GM23338 (cell line): ENCODE measurements around the gene CLN6.

Experiments used
- ETS1 ChIP-seq: IDR thresholded peaks from 2 replicates; pipeline ENCODE4 v1.6.1; 2016; ENCODE audit warnings: antibody characterized with exemption
- EZH2phosphoT487 ChIP-seq: fragments of 200-600 bp; sonication (generic); IDR thresholded peaks from one replicate; pipeline ENCODE4 v1.8.1; 2018; ENCODE audit warnings: antibody characterized with exemption; ENCODE audit not compliant: unreplicated experiment
- JUNB ChIP-seq: IDR thresholded peaks from one replicate; pipeline ENCODE4 v1.6.1; 2016; ENCODE audit warnings: antibody characterized with exemption; ENCODE audit not compliant: unreplicated experiment
- POLR2AphosphoS5 ChIP-seq: IDR thresholded peaks from 2 replicates; pipeline ENCODE4 v1.6.1; 2016; ENCODE audit warnings: antibody characterized with exemption, low read depth
- STAT1 ChIP-seq: IDR thresholded peaks from one replicate; pipeline ENCODE4 v1.6.1; 2016; ENCODE audit warnings: antibody characterized with exemption; ENCODE audit not compliant: unreplicated experiment
- TF ChIP-seq, protein P1 (sequence below), 2 experiments: fragments of 200-600 bp in 1 of 2; sonication (generic) in 1 of 2; conservative IDR thresholded peaks; 2 replicates each; pipeline versions ENCODE4 v1.5.1 to v1.6.1; 2016 to 2017; ENCODE audit warnings: antibody characterized with exemption in 2 of 2, low read depth in 2 of 2, mild to moderate bottlenecking in 2 of 2, moderate library complexity in 1 of 2

DNA sequence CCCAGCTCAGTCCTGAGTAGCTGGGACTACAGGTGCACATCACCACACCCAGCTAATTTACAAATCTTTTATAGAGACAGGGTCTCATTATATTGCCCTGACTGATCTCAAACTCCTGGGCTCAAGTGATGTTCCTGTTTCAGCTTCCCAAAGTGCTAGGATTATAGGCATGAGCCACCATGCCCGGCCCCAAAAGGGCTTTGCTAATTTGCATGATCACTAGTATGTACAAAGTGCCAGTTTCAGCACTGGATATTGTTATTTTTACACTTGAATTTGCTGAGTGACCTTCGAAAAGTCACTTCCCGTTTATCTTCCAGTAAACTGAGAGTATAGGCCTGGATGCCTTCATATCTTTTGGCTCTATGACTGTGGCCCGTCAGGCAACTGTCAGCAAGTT, 12.2 kb downstream of the CLN6 start:
- TF ChIP-seq, protein P1, sequence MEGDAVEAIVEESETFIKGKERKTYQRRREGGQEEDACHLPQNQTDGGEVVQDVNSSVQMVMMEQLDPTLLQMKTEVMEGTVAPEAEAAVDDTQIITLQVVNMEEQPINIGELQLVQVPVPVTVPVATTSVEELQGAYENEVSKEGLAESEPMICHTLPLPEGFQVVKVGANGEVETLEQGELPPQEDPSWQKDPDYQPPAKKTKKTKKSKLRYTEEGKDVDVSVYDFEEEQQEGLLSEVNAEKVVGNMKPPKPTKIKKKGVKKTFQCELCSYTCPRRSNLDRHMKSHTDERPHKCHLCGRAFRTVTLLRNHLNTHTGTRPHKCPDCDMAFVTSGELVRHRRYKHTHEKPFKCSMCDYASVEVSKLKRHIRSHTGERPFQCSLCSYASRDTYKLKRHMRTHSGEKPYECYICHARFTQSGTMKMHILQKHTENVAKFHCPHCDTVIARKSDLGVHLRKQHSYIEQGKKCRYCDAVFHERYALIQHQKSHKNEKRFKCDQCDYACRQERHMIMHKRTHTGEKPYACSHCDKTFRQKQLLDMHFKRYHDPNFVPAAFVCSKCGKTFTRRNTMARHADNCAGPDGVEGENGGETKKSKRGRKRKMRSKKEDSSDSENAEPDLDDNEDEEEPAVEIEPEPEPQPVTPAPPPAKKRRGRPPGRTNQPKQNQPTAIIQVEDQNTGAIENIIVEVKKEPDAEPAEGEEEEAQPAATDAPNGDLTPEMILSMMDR (conservative IDR thresholded peaks at IDR 0.05; ENCODE audit: low read depth in 2 of 2), result no peak
- TF ChIP-seq EZH2phosphoT487, result no peak
- no peak for TF ChIP-seq JUNB
- TF ChIP-seq POLR2AphosphoS5, result no peak
- no peak for TF ChIP-seq STAT1
- TF ChIP-seq ETS1, result no peak
